ENCODE data around the gene CREB1. TPM values are rescaled to one million over a fixed set of nuclear protein-coding genes. Genes with fewer than 3 reads are reported as not detected.

CREB1 gene
- total and polyA plus RNA-seq, 2 donors (not counting 3 experiments of a cell fraction or from before 2014, with no cell fraction given), result 31.0 to 71.1 TPM

GRCh38 chr2:207511851-207512250 lies 17.9 kb upstream of the CREB1 start:
- no peaks in the 10 kb centered on the region for H3K27me3 ChIP-seq (ENCODE audit: control insufficient read depth in 2 of 2, insufficient read depth in 2 of 2, low read length in 2 of 2)
- no peaks in the 10 kb centered on the region for H3K9me3 ChIP-seq (replicated peaks; ENCODE audit: control insufficient read depth, insufficient read depth, low read length)
- H3K9ac ChIP-seq (replicated peaks; ENCODE audit: extremely low read depth, insufficient read depth, low read length), result no peak overlapping the region
- H3K4me1 ChIP-seq (ENCODE audit: control insufficient read depth, extremely low read depth, insufficient read depth, low read length), result peaks cover 3% of the 10 kb centered on the region
- no peak overlapping the region for H3K4me3 ChIP-seq (replicated peaks in 1 of 3; ENCODE audit: insufficient read depth in 1 of 3, low read depth in 1 of 3, low read length in 3 of 3)
- intact Hi-C loops (cut with micrococcal nuclease) (no loop called here), dilution Hi-C loops (cut with MboI; ENCODE audit: extremely low pct_ligation_motif_present, low sequenced_read_pairs) (no loop called here)
- no peaks in the 10 kb centered on the region for H3K79me2 ChIP-seq (ENCODE audit: control insufficient read depth, insufficient read depth, low read length)
- DNase-seq (ENCODE audit: low read depth, low spot score) (no peak), FAIRE-seq (no peak)
- no peak overlapping the region for H2AFZ ChIP-seq (ENCODE audit: low read depth, low read length)
- no peaks in the 10 kb centered on the region for H3K36me3 ChIP-seq (ENCODE audit: control insufficient read depth in 2 of 2, extremely low read depth in 1 of 2, insufficient read depth in 2 of 2, low read length in 2 of 2)
- H4K20me1 ChIP-seq (replicated peaks; ENCODE audit: control insufficient read depth, extremely low read depth, insufficient read depth, low read length), result no peaks in the 10 kb centered on the region
- CTCF ChIA-PET, result no interaction called here
- POLR2A ChIA-PET, result no interaction called here
- no peak overlapping the region for H3K27ac ChIP-seq (ENCODE audit: insufficient read depth, low read depth, low read length)
- no TSS peak for BruUV-seq (replicated peaks)
- no peaks in the 10 kb centered on the region for H3K9me1 ChIP-seq (replicated peaks; ENCODE audit: control insufficient read depth, extremely low read depth, insufficient read depth, low read length)
- no peak for TF ChIP-seq EZH2 (IDR thresholded peaks at IDR 0.05; ENCODE audit: borderline replicate concordance, low read depth, low read length, severe bottlenecking)
- TF ChIP-seq JUN (IDR thresholded peaks at IDR 0.05; ENCODE audit: borderline replicate concordance, insufficient read depth, insufficient read length, low read depth), result no peak
- H3K4me2 ChIP-seq (ENCODE audit: insufficient read depth, low read length), result no peak overlapping the region

- no peak overlapping the region for H3K4me2 ChIP-seq (ENCODE audit: insufficient read depth, low read length)
- H3K79me2 ChIP-seq (ENCODE audit: control insufficient read depth, insufficient read depth, low read length), result no peaks in the 10 kb centered on the region
- H2AFZ ChIP-seq (ENCODE audit: low read depth, low read length), result no peak overlapping the region
- no peak for DNase-seq (ENCODE audit: low read depth, low spot score)
- no peak overlapping the region for H3K9ac ChIP-seq (replicated peaks; ENCODE audit: extremely low read depth, insufficient read depth, low read length)
- no peak overlapping the region for H3K27ac ChIP-seq (ENCODE audit: insufficient read depth, low read depth, low read length)
- H3K9me1 ChIP-seq (replicated peaks; ENCODE audit: control insufficient read depth, extremely low read depth, insufficient read depth, low read length), result no peaks in the 10 kb centered on the region
- no peaks in the 10 kb centered on the region for H3K36me3 ChIP-seq (ENCODE audit: control insufficient read depth in 2 of 2, extremely low read depth in 1 of 2, insufficient read depth in 2 of 2, low read length in 2 of 2)
- H4K20me1 ChIP-seq (replicated peaks; ENCODE audit: control insufficient read depth, extremely low read depth, insufficient read depth, low read length), result no peaks in the 10 kb centered on the region
- intact Hi-C loops (cut with micrococcal nuclease), result no loop called here
- ChIA-PET CTCF (no interaction called here), POLR2A (no interaction called here)
- no peak overlapping the region for H3K4me3 ChIP-seq (replicated peaks in 1 of 3; ENCODE audit: insufficient read depth in 1 of 3, low read depth in 1 of 3, low read length in 3 of 3)
- FAIRE-seq, result no peak
- peaks cover 3% of the 10 kb centered on the region for H3K4me1 ChIP-seq (ENCODE audit: control insufficient read depth, extremely low read depth, insufficient read depth, low read length)
- no peaks in the 10 kb centered on the region for H3K9me3 ChIP-seq (replicated peaks; ENCODE audit: control insufficient read depth, insufficient read depth, low read length)
- no TSS peak for BruUV-seq (replicated peaks)
- H3K27me3 ChIP-seq (ENCODE audit: control insufficient read depth in 2 of 2, insufficient read depth in 2 of 2, low read length in 2 of 2), result no peaks in the 10 kb centered on the region
- no peak for TF ChIP-seq MAX (IDR thresholded peaks at IDR 0.05; ENCODE audit: insufficient read depth, insufficient read length)
- TF ChIP-seq EZH2 (IDR thresholded peaks at IDR 0.05; ENCODE audit: borderline replicate concordance, low read depth, low read length, severe bottlenecking), result no peak
- TF ChIP-seq JUN (IDR thresholded peaks at IDR 0.05; ENCODE audit: borderline replicate concordance, insufficient read depth, insufficient read length, low read depth), result no peak
- TF ChIP-seq GATA2 (IDR thresholded peaks at IDR 0.05; ENCODE audit: insufficient read depth, insufficient read length, low read depth, low read length), result no peak
- no peak for TF ChIP-seq POLR2A (IDR thresholded peaks at IDR 0.05; ENCODE audit: low read depth, low read length)
- no peak for TF ChIP-seq CTCF (IDR thresholded peaks at IDR 0.05; ENCODE audit: extremely low read depth in 1 of 2, insufficient read depth in 1 of 2, low read depth in 1 of 2, low read length in 2 of 2)
- TF ChIP-seq POLR2AphosphoS5 (IDR thresholded peaks at IDR 0.05; ENCODE audit: insufficient read depth, low read depth, low read length), result no peak
- no peak for TF ChIP-seq MYC (IDR thresholded peaks at IDR 0.05; ENCODE audit: low read depth, low read length)
- no peak for TF ChIP-seq FOS (IDR thresholded peaks at IDR 0.05; ENCODE audit: borderline replicate concordance, insufficient read depth, low read length)
- dilution Hi-C loops (cut with MboI; ENCODE audit: extremely low pct_ligation_motif_present, low sequenced_read_pairs), result no loop called here
These were observed 17.4 kb upstream of the CREB1 start for GRCh38 chr2:207512356-207512755.
